IMR-90 (cell line): Measurements from ENCODE around the gene BTNL3.

Experiments used
- CEBPB ChIP-seq: IDR thresholded peaks from 2 replicates; pipeline ENCODE4 v1.6.1; 2012; ENCODE audit warnings: low read depth, low read length, improper control_type of control experiment
- CTCF ChIP-seq: conservative IDR thresholded peaks from 2 replicates; pipeline ENCODE4 v1.5.1; 2012; ENCODE audit warnings: mild to moderate bottlenecking, low read depth, low read length, improper control_type of control experiment
- RCOR1 ChIP-seq: IDR thresholded peaks from 2 replicates; pipeline ENCODE4 v1.6.1; 2012; ENCODE audit warnings: mild to moderate bottlenecking, low read length, improper control_type of control experiment; ENCODE audit not compliant: insufficient replicate concordance

GRCh38 chr5:181054871-181055459 is 66.3 kb downstream of the BTNL3 start:
- TF ChIP-seq CTCF (no peak), CEBPB (no peak), RCOR1 (no peak)
